HG03439 (cell line): ENCODE results near the gene TIMP2.
"Not testable (repeated sequence)": the region's sequence is repeated elsewhere in the genome, so short reads cannot be mapped to it uniquely, and the experiment has no call there.

ENCODE experiments used
- ATAC-seq: cut with Tn5 transposase; IDR thresholded peaks from one replicate; pipeline ENCODE4 v1.9.1; 2021; ENCODE audit warnings: mild to moderate bottlenecking, moderate library complexity; ENCODE audit not compliant: unreplicated experiment

Gene TIMP2

DNA sequence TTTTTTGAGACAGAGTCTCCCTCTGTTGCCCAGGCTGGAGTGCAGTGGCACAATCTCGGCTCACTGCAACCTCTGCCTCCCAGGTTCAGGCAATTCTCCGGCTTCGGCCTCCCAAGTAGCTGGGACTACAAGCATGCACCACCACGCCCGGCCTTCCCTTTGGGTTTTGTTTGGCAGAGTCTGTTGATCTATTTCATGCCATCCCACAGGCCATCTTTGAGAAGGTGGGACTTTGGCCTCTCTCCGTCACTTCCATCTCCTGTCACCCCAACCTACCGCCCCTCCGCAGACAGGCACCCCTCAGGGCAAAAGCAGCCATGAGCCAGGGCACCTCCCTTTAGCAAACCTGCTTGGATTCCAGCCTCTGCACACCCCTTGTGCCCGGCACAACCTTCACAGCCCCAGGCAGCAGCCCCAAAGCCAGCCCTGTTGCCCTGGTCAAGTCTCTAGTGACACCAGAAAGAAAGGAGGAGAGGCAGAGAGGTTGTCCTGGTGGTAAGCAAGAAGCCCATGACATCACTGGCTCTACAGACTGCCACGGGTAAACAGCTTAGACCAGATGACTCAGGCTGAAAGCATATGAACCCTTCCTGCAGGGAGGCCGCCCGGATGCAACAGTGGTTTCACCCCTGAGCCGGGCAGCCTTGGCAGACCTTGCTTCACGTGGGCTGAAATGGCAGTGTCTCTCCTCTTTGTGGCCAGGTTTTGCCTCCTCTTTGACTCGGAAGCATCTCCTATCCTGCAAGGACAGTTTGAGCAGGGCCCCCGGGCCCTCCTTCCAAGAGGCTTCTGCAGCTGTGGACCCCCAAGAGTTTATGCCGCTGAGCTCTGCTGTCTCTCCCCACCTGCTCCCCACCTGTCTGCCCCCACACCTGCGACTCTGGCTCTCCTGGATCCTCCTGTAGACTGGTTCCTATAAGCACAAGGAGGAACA, 8.1 kb upstream of the TIMP2 start:
- no peak for ATAC-seq

DNA sequence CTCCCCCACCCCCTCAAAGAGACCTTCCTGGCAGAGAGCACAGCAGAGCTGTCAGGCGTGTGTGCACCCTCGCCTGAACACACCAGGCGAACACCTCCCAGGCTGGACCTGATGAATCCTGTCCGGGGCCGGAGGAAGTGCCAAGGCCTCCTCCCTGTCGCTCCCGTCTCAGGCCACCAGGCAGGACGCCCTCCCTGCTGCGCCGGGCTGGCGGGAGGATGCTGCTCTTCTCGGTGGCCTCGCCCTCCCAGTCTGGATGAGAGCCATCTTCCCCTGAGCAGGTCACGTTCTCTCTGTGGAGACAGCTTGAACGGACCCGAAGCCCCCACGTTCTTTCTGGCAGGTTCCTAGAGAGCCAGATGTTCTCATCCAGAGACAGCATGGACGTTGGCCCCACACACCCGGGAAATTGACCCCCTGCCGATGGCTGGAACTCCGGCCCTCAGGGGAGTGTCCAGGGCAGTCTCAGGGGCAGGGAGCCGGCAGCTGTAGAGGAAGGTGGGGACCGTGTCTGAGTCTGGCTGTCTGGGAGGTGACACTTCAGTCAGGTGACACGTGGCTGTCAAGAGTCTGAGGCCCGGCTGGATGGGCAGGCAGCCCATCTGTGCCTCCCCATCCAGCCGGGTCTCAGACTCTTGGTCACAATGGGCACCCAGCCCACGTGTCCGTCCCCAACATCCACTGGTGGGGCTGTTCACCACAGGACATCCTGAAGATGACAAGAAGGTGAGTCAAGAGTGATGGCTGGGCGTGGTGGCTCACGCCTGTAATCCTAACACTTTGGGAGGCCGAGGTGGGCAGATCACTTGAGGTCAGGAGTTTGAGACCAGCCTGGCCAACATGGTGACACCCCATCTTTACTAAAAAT, 5.0 kb upstream of the TIMP2 start:
- no peak for ATAC-seq

DNA sequence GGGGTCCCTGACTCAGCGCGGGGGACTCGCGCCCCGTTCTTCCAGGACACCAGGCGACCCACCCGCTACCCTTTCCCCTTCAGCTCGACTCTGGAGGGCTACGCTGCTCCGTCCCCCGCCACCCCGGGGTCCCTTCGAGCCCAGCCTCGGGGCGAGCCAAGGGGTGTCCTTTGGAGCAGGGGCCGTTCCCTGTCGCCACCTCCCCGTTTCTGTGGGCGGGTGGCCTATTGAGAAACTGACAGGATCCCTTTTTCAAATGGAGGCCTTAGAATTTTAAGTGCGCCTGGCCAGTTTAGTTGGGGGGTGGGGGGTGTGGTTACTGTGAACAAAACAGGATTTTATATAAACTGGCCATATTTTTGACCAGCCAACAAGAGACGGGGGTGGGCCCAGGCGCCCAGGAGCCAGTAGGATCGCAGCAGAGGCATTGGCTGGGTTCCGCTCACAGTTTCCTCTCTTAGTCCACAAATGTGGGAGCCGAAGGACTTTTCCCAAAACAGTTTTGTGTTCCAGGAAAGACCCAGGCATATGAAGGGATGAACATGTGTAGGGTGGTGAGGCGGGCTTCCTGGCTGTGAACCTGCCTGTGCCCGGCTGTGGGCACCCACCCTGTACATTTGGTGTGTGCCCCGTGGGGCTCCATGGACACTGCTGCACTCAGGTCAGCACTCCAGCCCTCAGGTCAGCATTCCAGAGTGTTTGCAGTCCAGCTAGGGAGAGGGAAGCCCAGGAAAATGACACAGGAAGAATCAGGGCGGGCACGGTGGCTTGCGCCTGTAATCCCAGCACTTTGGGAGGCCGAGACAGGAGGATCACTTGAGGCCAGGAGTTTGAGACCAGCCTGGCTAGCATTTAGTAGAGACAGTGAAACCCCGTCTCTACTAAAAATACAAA, 722 bp upstream of the TIMP2 start:
- ATAC-seq: no peak

DNA sequence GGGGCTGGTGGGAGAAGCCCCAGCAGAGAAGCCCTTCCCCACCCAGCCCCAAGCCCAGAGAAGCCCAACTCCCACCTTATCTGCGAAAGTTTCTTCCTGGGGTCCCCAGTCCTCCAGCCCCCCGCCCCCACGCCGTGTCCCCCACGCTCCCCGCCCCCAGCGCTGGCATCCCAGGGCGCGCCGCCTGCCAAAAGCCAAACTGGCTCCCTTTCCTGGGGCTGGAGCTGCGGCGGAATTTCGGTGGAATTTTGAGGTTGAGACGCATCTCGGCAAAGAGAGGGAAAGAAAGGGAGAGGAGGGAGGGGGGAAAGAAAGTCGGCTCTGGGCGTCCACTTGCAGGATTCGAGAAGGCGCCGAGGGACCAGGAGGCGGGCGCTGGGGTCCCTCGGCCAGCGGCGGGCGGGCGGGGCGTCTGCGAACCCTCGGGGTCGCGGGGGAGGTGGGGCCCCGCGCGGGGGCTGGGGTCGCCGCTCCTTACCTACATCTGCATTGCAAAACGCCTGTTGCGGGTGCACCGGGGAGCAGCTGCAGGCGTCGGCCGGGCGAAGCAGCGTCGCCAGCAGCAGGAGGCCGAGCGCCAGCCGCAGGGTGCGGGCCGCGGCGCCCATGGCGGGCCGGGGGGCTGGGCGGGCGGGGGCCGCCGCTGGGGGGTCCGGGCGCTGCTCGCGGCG, 571 bp downstream of the TIMP2 start:
- ATAC-seq: no peak

DNA sequence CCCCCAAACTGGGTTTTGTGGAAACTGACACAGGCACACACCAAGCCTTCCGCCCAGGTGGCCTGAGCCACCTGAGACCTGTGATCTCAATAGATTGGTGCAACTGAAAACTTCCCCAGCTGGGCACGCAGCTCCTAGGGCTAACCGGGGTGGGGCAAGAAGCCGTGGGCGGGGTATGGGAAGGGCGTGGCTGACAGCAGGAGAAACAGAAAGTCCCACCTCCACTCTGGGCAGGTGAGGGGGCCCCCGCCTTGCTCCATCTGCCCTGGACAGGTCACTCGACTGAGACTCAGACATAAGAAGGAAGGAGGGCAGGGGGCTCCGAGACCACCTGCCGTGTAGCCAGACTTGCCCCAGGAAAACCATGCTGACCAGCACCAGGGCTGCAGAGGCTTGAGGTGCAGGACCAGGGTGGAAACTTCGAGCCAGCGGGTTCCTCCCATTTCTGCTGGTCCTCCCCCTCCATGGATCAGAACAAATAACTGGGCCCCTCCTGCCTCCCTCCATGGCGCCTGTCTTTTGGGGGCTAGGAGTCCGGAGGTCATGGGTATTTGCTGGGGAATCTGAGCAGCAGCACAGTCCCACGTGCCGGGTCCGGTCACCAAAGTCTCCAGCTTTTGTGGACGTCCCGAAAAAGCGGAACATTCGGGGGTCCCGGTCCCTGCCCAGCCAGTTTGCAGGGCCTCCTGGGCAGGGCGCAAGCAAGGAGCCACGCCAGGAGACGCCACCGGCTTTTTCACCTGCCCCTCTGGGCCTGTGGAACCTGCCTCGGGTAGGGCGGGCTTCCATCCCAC, 1.3 kb downstream of the TIMP2 start:
- ATAC-seq: no peak

DNA sequence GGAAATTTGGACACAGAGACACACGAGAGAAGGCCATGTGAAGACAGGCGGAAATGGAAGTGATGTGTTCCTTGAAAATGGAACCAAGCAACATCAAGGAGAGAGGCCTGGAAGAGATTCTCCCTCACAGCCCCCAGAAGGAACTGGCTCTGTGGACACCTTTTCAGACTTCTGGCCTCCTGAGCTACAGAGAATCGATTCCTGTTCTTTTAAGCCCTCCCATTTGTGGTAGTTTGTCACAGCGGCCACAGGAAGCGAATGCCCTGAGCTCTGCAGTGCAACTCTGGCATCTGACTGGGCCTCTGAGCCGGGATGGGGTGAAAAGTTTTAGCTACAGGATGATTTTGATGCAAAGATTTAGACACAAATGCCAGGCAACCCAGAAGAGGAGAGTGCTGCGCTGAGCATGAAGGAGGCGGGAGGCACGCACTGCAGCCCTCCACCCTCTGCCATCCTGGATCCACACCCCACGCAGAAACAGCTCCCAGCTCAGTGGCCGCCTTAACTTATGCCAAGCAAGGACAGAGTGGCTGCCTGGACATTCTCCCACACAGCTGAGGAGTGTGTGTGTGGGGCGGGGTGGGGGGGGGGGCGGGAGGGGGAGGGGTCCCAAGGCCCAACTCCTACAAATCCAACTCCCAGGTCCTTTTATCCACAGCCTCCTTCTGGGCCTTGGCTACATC, 2.2 kb downstream of the TIMP2 start:
- no peak for ATAC-seq

DNA sequence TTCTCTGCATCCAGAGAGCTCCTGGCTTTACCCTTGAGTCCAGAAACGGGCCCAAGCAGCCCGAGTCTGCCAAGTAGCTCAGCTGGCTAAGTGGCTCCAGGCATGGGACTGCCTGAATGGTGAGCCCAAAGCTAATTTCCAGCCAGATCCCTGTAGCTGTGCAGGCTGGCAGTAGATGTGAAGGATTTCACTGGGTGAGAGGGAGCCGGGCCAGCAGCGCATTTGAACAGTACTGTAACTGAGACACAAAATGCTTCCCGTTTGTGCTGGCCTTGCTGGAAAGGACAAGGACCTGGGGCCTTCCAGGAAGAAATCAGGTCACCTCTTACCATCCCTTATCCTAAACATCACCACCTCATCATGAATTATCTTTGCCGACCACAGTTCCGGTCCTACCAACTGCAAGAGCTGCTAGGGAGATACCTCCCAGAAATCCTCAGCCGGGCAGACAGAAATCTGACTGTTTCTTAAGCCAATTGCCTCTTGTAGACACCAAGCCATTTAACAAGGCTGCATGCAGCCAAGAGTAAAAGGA, 3.7 kb downstream of the TIMP2 start:
- no peak for ATAC-seq

DNA sequence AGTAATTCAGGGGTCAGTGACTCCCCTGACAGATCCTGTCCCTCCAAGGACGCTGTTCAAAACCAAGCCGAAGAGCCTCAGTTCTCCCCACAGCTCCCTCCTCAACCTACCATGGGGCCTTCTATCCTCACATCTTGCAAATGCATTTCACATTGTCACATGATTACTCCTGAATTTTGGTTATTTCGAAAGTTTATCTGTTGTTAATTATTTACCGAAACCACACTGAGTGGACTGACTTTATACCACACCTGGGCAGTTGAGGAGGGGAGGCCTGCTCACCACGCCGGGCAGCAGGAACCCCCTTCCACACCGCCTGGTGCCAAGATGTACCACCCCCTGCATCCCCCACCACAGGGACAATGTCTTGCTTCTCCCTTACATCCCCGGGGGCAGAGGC, 4.7 kb downstream of the TIMP2 start:
- ATAC-seq: no peak

DNA sequence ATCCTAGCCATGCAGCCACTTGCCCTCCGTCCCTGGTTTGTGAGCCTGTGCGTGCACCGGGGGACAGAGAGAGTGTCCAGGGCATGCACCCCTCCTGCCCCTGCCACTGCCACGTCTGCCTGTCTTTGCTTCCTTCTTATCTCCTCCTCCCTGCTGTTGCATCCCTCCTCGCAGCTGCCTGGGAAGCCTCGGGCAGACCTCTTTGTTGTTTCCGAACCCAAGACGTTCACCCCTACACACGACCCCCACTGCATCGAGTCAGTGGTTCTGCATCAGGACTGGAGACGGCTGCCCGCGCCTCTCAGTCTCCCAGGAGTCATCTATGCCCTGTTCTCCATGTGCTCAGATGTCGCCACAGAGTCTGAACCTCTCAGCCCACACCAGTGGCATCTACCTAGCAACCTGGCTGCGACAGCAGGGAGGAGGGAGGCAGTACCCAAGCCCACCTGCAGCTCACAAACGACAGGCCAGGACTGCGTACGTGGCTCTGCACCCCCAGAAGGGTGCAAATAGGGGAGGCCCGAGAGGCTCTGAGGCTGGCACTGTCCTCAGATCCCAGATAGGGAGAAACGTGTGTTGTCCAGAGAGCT, 5.2 kb downstream of the TIMP2 start:
- ATAC-seq: no peak

DNA sequence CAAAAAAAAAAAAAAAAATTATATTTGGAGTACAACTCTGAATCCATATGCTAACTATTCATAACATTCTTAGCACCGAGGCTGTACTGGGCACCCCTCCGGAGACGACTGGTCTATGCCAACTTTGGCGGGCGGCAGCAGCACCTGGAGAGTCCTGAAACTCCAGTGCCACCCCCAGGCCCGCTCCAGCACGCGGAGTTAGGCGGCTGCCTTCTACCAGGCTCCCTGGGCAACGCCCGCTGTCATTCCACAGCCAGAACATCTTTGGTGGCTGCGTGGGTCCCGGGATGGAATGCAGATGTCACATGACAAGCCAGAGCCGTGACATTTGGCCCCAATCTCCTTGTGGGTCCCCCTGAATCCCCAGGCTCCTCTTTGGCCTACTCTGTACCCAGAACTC, 6.2 kb downstream of the TIMP2 start:
- no peak for ATAC-seq

DNA sequence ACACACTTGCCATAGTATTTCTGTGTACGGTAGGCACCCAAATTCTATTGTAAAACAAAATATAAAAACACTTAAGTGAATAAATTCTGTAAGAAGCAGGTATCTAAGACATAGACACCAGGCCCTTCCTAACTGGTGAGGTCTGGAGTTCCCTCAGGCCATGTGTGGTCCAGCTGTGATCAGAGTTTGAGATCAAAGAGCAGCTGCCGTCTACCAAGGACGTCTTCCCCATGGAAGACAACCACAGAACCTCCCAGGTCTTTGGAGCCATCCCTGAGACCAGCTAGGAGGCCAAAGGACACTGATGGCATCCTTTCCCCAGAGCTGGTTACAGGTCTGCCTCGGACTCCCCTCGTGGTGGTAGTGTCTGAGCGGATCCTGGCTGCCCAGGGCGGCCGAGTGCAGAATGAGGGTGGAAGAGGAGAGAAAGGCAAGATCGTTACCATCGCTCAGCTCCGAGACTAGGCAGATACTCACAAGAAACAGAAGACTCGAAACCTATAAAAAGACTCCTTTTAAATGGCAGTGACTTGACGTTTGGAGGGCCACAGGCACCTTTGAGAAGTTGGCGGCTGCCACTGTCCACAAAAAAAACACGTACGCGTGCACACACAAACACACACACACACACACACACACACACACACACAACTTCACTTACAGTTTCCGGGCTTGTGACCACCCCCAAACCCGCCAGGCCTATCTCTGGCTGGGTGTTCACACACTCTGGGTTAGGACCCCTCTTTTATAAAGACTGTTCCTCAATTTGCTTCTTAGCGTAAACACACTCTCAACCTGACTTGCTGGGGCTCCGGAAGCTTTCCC, 7.5 kb downstream of the TIMP2 start:
- no peak for ATAC-seq

DNA sequence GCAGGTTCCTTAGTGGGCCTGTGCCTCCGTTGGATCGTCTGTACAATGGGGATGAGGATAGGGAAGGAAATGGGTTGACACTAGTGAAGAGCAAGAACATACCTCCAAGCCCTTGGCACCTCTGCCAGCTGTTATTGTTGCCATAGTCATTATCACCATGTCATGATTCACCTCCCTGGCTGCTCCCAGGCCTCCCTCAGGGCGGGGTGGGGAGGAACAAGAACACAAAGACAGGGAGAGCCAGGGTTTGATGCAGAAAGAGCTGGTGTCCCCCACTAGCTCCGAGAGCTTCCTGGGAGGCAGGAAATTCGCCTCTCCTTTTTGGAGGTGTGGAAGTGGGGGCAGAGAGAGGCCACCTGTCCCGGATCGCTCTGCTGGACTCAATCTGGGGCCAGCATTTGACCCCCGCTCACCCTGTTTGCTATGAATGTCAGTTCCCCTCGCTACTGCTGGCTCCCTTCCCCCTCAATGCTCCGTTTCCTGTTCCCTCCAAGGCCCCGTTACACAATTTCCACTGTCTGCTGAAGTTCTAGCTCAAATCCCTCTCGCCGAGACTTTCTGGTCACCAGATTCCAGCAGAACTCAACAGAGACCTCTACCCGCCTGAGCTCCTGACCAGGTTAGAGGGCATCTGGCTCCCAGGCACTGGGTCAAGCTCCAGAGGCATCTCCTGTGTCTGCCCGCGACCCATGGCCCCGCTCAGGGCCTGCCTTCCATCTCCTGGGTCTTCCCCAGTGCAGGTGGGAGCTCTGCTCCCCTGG, 9.1 kb downstream of the TIMP2 start:
- ATAC-seq: no peak

DNA sequence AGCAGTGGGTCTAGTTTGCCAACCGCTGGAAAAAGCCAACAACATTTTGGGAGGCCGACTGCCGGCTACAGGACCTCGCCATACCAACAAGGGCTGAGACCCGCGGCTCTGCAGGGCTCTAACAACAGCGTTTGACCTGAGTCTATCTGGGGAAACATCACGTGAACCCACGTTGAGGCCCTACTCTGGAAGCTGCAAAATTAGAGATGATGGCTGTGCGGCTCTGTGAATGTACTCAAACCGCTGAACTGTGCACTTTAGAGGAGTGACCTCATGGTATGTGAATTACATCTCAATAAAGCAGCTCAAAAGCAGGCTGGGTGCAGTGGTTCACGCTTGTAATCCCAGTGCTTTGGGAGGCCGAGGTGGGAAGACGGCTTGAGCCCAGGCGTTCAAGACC, 12.1 kb downstream of the TIMP2 start:
- ATAC-seq: no peak

DNA sequence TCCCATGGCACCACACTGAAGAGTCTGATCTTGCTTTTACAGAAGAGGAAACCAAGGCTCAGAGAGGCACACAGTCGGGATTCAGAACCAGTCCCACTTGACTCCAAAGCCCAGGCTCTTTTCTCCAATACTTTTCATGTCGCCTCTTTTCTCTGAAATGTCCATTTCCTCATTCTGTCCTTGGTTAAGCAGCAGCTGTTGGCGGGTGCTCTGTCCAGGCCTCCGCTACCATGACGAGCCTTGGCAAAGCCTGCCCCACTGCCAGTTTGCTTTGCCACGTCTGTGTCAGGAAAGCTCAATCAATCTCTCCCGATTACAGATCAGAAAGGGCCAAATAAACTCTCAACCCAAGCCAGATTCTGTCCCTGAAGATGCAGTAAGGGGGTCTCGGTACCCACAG, 13.1 kb downstream of the TIMP2 start:
- ATAC-seq: no peak

DNA sequence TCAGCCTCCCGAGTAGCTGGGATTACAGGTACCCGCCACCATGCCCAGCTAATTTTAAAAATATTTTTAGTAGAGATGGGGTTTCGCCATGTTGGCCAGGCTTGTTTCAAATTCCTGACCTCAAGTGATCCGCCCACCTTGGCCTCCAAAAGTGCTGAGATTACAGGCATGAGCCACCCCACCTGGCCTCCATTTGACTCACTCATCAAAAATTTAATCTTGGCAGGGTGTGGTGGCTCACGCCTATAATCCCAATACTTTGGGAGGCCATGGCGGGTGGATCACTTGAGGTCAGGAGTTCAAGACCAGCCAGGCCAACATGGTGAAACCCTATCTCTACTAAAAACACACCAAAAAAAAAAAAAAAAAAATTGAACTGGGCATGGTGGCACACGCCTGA, 13.6 kb downstream of the TIMP2 start:
- ATAC-seq: not testable (repeated sequence)

DNA sequence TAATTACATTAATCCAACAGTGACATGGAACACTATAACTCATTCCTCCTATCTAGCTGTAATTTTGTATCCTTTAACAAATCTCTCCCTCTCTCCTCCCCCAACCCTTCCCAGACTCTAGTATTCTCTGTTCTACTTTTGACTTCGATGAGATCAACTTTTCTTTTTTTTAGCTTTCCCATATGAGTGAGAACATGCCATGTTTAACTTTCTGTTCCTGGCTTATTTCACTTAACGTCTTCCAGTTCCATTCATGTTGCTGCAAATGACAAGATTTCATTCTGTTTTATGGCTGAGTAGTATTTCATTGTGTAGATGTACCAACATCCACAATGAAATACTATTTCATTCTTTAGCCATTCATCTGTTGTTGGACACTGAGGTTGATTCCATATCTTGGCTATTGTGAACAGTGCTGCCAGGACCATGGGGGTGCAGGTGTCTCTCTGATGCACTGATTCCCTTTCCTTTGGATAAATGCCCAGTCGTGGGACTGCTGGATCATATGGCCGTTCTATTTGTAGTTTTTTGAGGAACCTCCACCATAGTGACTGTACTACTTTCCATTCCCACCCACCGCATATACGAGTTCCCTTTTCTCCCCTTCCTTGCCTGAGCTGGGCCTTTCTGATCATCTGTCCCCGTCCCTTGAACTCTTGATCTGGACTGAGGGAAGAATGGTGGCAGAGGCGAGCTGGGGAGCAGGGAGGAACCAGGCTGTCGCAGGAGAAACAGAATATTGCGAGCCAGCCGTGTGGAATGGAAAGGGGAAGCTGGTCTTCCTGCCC, 14.5 kb downstream of the TIMP2 start:
- no peak for ATAC-seq
